ENCODE measurements around the gene CHURC1. TPM values are rescaled to one million over a fixed set of nuclear protein-coding genes. Genes with fewer than 3 reads are reported as not detected.

Gene CHURC1
- total and polyA plus RNA-seq, 2 of the 13 experiments (the other 11 are each of a cell fraction or from before 2014, with no cell fraction given): 41.1 to 74.4 TPM

DNA sequence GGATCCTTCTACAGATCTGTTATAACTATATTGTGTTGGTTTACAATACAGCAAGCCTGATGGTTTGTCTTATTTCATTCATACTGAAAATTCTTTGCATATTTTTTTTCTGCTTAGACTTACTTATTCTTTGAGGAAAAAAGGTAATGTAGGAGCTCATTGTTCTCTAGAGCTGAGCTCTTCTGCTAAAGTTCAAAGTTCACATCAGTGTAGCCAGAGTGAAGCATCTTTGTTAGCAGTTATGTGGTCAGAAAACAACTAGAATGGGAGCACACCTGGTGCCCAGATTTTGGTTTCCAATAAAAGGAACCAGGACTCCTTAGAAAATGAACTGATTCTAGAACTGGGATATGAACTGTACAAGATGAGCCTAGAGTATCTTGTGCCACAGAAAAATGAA, 18.0 kb downstream of the CHURC1 start (continued):
- TF ChIP-seq NCOA2 (CRISPR knock-in tag; IDR thresholded peaks at IDR 0.05) (peak; percentile 16; the same call in 1 of the 2 replicates), PPARG (CRISPR knock-in tag; conservative IDR thresholded peaks at IDR 0.05) (0 out of 2 replicates have a peak, but pooled peaks have one; percentile 15), ZNF75D (CRISPR knock-in tag; IDR thresholded peaks at IDR 0.05; ENCODE audit: borderline replicate concordance) (no peak), FOXA3 (CRISPR knock-in tag; IDR thresholded peaks at IDR 0.05) (0 out of 2 replicates have a peak, but pooled peaks have one; percentile 5), SOX6 (IDR thresholded peaks at IDR 0.05) (no peak), SOX6 (CRISPR knock-in tag; IDR thresholded peaks at IDR 0.05) (peak; percentile 56; the same call in 1 of the 2 replicates), NBN (conservative IDR thresholded peaks at IDR 0.05) (no peak), ZNF17 (CRISPR knock-in tag; IDR thresholded peaks at IDR 0.05) (no peak), SOX5 (CRISPR knock-in tag; IDR thresholded peaks at IDR 0.05; ENCODE audit: borderline replicate concordance) (peak; percentile 76; the same call in 1 of the 2 replicates), HNF4G (IDR thresholded peaks at IDR 0.05; ENCODE audit: borderline replicate concordance, low read depth, low read length) (peak; percentile 42; the same call in 1 of the 2 replicates), HNF4G (CRISPR knock-in tag; IDR thresholded peaks at IDR 0.05; ENCODE audit: borderline replicate concordance, low read depth) (no peak), HNF4A (CRISPR knock-in tag; IDR thresholded peaks at IDR 0.05) (peak; percentile 81)
- TF ChIP-seq, protein P1, sequence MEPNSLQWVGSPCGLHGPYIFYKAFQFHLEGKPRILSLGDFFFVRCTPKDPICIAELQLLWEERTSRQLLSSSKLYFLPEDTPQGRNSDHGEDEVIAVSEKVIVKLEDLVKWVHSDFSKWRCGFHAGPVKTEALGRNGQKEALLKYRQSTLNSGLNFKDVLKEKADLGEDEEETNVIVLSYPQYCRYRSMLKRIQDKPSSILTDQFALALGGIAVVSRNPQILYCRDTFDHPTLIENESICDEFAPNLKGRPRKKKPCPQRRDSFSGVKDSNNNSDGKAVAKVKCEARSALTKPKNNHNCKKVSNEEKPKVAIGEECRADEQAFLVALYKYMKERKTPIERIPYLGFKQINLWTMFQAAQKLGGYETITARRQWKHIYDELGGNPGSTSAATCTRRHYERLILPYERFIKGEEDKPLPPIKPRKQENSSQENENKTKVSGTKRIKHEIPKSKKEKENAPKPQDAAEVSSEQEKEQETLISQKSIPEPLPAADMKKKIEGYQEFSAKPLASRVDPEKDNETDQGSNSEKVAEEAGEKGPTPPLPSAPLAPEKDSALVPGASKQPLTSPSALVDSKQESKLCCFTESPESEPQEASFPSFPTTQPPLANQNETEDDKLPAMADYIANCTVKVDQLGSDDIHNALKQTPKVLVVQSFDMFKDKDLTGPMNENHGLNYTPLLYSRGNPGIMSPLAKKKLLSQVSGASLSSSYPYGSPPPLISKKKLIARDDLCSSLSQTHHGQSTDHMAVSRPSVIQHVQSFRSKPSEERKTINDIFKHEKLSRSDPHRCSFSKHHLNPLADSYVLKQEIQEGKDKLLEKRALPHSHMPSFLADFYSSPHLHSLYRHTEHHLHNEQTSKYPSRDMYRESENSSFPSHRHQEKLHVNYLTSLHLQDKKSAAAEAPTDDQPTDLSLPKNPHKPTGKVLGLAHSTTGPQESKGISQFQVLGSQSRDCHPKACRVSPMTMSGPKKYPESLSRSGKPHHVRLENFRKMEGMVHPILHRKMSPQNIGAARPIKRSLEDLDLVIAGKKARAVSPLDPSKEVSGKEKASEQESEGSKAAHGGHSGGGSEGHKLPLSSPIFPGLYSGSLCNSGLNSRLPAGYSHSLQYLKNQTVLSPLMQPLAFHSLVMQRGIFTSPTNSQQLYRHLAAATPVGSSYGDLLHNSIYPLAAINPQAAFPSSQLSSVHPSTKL (CRISPR knock-in tag; IDR thresholded peaks at IDR 0.05): peak; percentile 49
